T-helper 2 cell treated with Interferon-gamma antibody and Interleukin-4, amounts not matched to agents 100 ng/mL and 5 ng/mL, for 36 hours (primary cell): ENCODE data around the gene SLC25A22. TPM values are rescaled to one million over a fixed set of nuclear protein-coding genes. Genes with fewer than 3 reads are reported as not detected.

Experiments
- intact Hi-C: fragments of 100-400 bp; cut with micrococcal nuclease; formaldehyde crosslinking; loops from one replicate; pipeline ENCODE4 v1.15.1; 2023
- total RNA-seq: library from RNA; stranded (reverse); gene quantifications from 2 replicates; pipeline ENCODE4 v1.2.3, GENCODE V29; 2022

SLC25A22 gene
- total RNA-seq: 57.4 and 57.9 TPM in 2 replicates

GRCh38 chr11:798093-798713 lies at the start of gene SLC25A22:
Gene SLC25A22, minus strand, starts transcription at chr11:798281. Its CDS starts 3,275 bp downstream, at chr11:795006.
- intact Hi-C loops: loop anchor here (1.0 to 5.0 kb wide), 3 partner anchors 21 to 221 kb away; partner anchors contain the start of genes GATD1, PHRF1 and TALDO1

GRCh38 chr11:847876-848275 lies 49.8 kb upstream of the SLC25A22 start:
- intact Hi-C loops: loop anchor here (1.0 to 5.0 kb wide), 2 partner anchors 64 to 203 kb away; partner anchors contain the start of gene CHID1

- intact Hi-C loops: loop anchor here (5.0 kb wide), 1 partner anchor 66 kb away; the partner anchor contains the start of gene CHID1
These were observed 48.5 kb upstream of the SLC25A22 start for GRCh38 chr11:846496-847098.

GRCh38 chr11:845872-846495 lies 47.9 kb upstream of the SLC25A22 start:
- intact Hi-C loops: loop anchor here (5.0 kb wide), 1 partner anchor 66 kb away; the partner anchor contains the start of gene CHID1

GRCh38 chr11:844693-845644 lies 46.9 kb upstream of the SLC25A22 start:
- intact Hi-C loops: loop anchor here (5.0 kb wide), 1 partner anchor 67 kb away; the partner anchor contains the start of gene CHID1

GRCh38 chr11:843818-844692 lies 46.0 kb upstream of the SLC25A22 start:
- intact Hi-C loops: loop anchor here (2.0 kb wide), 2 partner anchors 23 to 35 kb away; partner anchors contain the start of gene RPLP2

GRCh38 chr11:843086-843734 lies 45.1 kb upstream of the SLC25A22 start:
- intact Hi-C loops: loop anchor here (2.0 kb wide), 2 partner anchors 22 to 34 kb away; partner anchors contain the start of gene RPLP2

- intact Hi-C loops: loop anchor here (2.0 kb wide), 2 partner anchors 22 to 34 kb away; partner anchors contain the start of gene RPLP2
These were observed 44.4 kb upstream of the SLC25A22 start, which contains the start of the genes POLR2L and TSPAN4 for GRCh38 chr11:842370-843002. Gene POLR2L, minus strand, starts transcription at chr11:842529. Its CDS starts 21 bp downstream, at chr11:842508. Gene TSPAN4, plus strand, starts transcription at chr11:842852. Its CDS starts 7,453 bp downstream, at chr11:850305.

GRCh38 chr11:841981-842369 lies 43.9 kb upstream of the SLC25A22 start:
- intact Hi-C loops: loop anchor here (2.0 kb wide), 2 partner anchors 21 to 33 kb away; partner anchors contain the start of gene RPLP2

- intact Hi-C loops: no loop called here
These were observed 42.0 kb upstream of the SLC25A22 start for GRCh38 chr11:839875-840617.

GRCh38 chr11:839280-839623 lies 41.2 kb upstream of the SLC25A22 start:
- intact Hi-C loops: no loop called here

- intact Hi-C loops: no loop called here
These were observed 40.6 kb upstream of the SLC25A22 start for GRCh38 chr11:838441-839279.

GRCh38 chr11:837990-838307 lies 39.9 kb upstream of the SLC25A22 start:
- intact Hi-C loops: no loop called here

- intact Hi-C loops: no loop called here
These were observed 39.3 kb upstream of the SLC25A22 start for GRCh38 chr11:837189-837989.

GRCh38 chr11:836700-837099 lies 38.6 kb upstream of the SLC25A22 start:
- intact Hi-C loops: no loop called here

GRCh38 chr11:836274-836673 lies 38.2 kb upstream of the SLC25A22 start:
- intact Hi-C loops: no loop called here
